A673 (cell line): Measurements from ENCODE around the gene ZIC5.
"Not testable (repeated sequence)": the region's sequence is repeated elsewhere in the genome, so short reads cannot be mapped to it uniquely, and the experiment has no call there.

Experiments used
- CTCF ChIP-seq: fragments of 300-800, 200-600 bp; sonication (generic); conservative IDR thresholded peaks from 2 replicates; pipeline ENCODE4 v1.5.1; 2017; ENCODE audit warnings: low read depth, mild to moderate bottlenecking, antibody characterized with exemption, low read length, moderate library complexity, mixed read lengths
- EZH2 ChIP-seq: fragments of 200-600 bp; sonication (generic); IDR thresholded peaks from 2 replicates; pipeline ENCODE4 v1.6.1; 2017; ENCODE audit warnings: borderline replicate concordance, low read depth, mild to moderate bottlenecking, mixed read lengths, antibody characterized with exemption, low read length; ENCODE audit not compliant: poor library complexity, severe bottlenecking

- TF ChIP-seq CTCF, EZH2: not testable (repeated sequence)
Observed at GRCh38 chr13:99945515-99945914, 26.1 kb downstream of the ZIC5 start.
